ENCODE results near the gene S100A13. TPM values are rescaled to one million over a fixed set of nuclear protein-coding genes. Genes with fewer than 3 reads are reported as not detected.

The S100A13 gene
- total RNA-seq, 1 experiment from 2014 or later: 210 TPM

- Mint-ChIP-seq H3K36me3 (ENCODE audit: insufficient read depth, unreplicated experiment) (peaks cover 55% of the 10 kb centered on the region), H3K9me3 (ENCODE audit: unreplicated experiment) (no peaks in the 10 kb centered on the region), H3K4me1 (ENCODE audit: insufficient read depth, unreplicated experiment) (peaks cover 56% of the 10 kb centered on the region), H3K27ac (ENCODE audit: low read depth, unreplicated experiment) (peak overlapping the region; percentile 94), H3K4me3 (ENCODE audit: unreplicated experiment) (peak overlapping the region; percentile 90), H3K27me3 (ENCODE audit: insufficient read depth, unreplicated experiment) (no peaks in the 10 kb centered on the region)
- peak; percentile 95 for DNase-seq (ENCODE audit: unreplicated experiment)
- intact Hi-C loops (cut with micrococcal nuclease): loop anchor here (2.0 kb wide), 1 partner anchor 14 kb away; no protein-coding TSS in a partner anchor
- TF ChIP-seq CTCF (IDR thresholded peaks at IDR 0.05; ENCODE audit: unreplicated experiment): no peak
- POLR2A ChIA-PET: interaction anchor here (0.6 to 27.9 kb wide), 19 partner anchors 12 to 1082 kb away, joined by 3 to 1272 read pairs (median 6); partner anchors contain the start of genes CHTOP, ILF2, S100A1 and S100A13
- BruUV-seq (replicated peaks): TSS peak; percentile 1
- CTCF ChIA-PET: interaction anchor here (0.6 to 11.8 kb wide), 9 partner anchors 8 to 1646 kb away, joined by 3 to 214 read pairs (median 4); partner anchors contain the start of genes S100A1 and S100A13
Measured at GRCh38 chr1:153610334-153610733, 17.0 kb downstream of the S100A13 start.

- Mint-ChIP-seq H3K4me1 (ENCODE audit: insufficient read depth, unreplicated experiment) (peaks cover 51% of the 10 kb centered on the region), H3K27me3 (ENCODE audit: insufficient read depth, unreplicated experiment) (no peaks in the 10 kb centered on the region), H3K36me3 (ENCODE audit: insufficient read depth, unreplicated experiment) (peaks cover 57% of the 10 kb centered on the region), H3K27ac (ENCODE audit: low read depth, unreplicated experiment) (peak overlapping the region; percentile 94), H3K4me3 (ENCODE audit: unreplicated experiment) (peak overlapping the region; percentile 90), H3K9me3 (ENCODE audit: unreplicated experiment) (no peaks in the 10 kb centered on the region)
- POLR2A ChIA-PET: interaction anchor here (0.9 to 27.9 kb wide), 10 partner anchors 12 to 94 kb away, joined by 3 to 1272 read pairs (median 16); partner anchors contain the start of genes CHTOP, S100A1, S100A13 and S100A14
- intact Hi-C loops (cut with micrococcal nuclease): loop anchor here (1.0 to 2.0 kb wide), 2 partner anchors 37 to 76 kb away; no protein-coding TSS in a partner anchor
- TF ChIP-seq CTCF (IDR thresholded peaks at IDR 0.05; ENCODE audit: unreplicated experiment): no peak
- TSS peak; percentile 57 for BruUV-seq (replicated peaks)
- CTCF ChIA-PET: interaction anchor here (1.2 to 11.8 kb wide), 4 partner anchors 25 to 99 kb away, joined by 4 to 214 read pairs (median 6); no protein-coding TSS in a partner anchor
- peak; percentile 34 for DNase-seq (ENCODE audit: unreplicated experiment)
Measured at GRCh38 chr1:153609585-153609907, 17.8 kb downstream of the S100A13 start.

- Mint-ChIP-seq H3K27ac (ENCODE audit: low read depth, unreplicated experiment) (peak overlapping the region; percentile 94), H3K4me3 (ENCODE audit: unreplicated experiment) (peak overlapping the region; percentile 90), H3K4me1 (ENCODE audit: insufficient read depth, unreplicated experiment) (peaks cover 45% of the 10 kb centered on the region), H3K36me3 (ENCODE audit: insufficient read depth, unreplicated experiment) (peaks cover 62% of the 10 kb centered on the region), H3K27me3 (ENCODE audit: insufficient read depth, unreplicated experiment) (no peaks in the 10 kb centered on the region), H3K9me3 (ENCODE audit: unreplicated experiment) (no peaks in the 10 kb centered on the region)
- intact Hi-C loops (cut with micrococcal nuclease): loop anchor here (1.0 to 2.0 kb wide), 2 partner anchors 36 to 76 kb away; no protein-coding TSS in a partner anchor
- BruUV-seq (replicated peaks): no TSS peak
- POLR2A ChIA-PET: interaction anchor here (0.5 to 27.9 kb wide), 11 partner anchors 12 to 93 kb away, joined by 3 to 1272 read pairs (median 10); partner anchors contain the start of genes CHTOP, S100A1, S100A13 and S100A14
- DNase-seq (ENCODE audit: unreplicated experiment): peak; percentile 99
- CTCF ChIA-PET: interaction anchor here (0.7 to 3.3 kb wide), 6 partner anchors 8 to 99 kb away, joined by 3 to 17 read pairs (median 4); partner anchors contain the start of gene S100A14
- no peak for TF ChIP-seq CTCF (IDR thresholded peaks at IDR 0.05; ENCODE audit: unreplicated experiment)
Measured at GRCh38 chr1:153608742-153609584, 18.3 kb downstream of the S100A13 start.
